ENCODE measurements around the gene ZNF804A. TPM values are rescaled to one million over a fixed set of nuclear protein-coding genes. Genes with fewer than 3 reads are reported as not detected.

Gene ZNF804A
- total RNA-seq, 3 donors from 2014 or later (not counting 1 experiment from before 2014, with no cell fraction given), result 0.12 to 0.25 TPM; not detected in 1

GRCh38 chr2:184599054-184599871 is 934 bp downstream of the ZNF804A start:
- intact Hi-C loops (cut with micrococcal nuclease), result no loop called here
- Mint-ChIP-seq H3K27me3 (ENCODE audit: low read depth in 2 of 2) (peaks cover 24 to 39% of the 10 kb centered on the region in 2 donors), H3K9me3 (peaks cover 0 to 3% of the 10 kb centered on the region in 2 donors), H3K27ac (no peak overlapping the region), H3K4me1 (no peaks in the 10 kb centered on the region), H3K4me3 (peak overlapping the region; percentile 45), H3K36me3 (peaks cover 19% of the 10 kb centered on the region)
- Histone ChIP-seq H3K4me1 (ENCODE audit: control insufficient read depth, insufficient read depth, low read length) (peaks cover 6% of the 10 kb centered on the region), H3K9me3 (ENCODE audit: control insufficient read depth, insufficient read depth, low read length) (no peaks in the 10 kb centered on the region), H3K27me3 (ENCODE audit: control insufficient read depth, insufficient read depth, low read length) (peaks cover 18% of the 10 kb centered on the region), H3K36me3 (ENCODE audit: control insufficient read depth, insufficient read depth, low read length) (no peaks in the 10 kb centered on the region), H3K4me3 (ENCODE audit: low read length) (peak overlapping the region; percentile 9), H3K27ac (ENCODE audit: low read length) (peak overlapping the region; percentile 47)
- DNase-seq (no peak), ATAC-seq (peak in 1 of 3 donors; percentile 43)
- TF ChIP-seq CTCF (IDR thresholded peaks at IDR 0.05), result no peak
- 8% methylated on average over 4 of the region's 7 CpGs for WGBS (ENCODE audit: insufficient coverage)

GRCh38 chr2:184599872-184600222 is 1.5 kb downstream of the ZNF804A start:
- Histone ChIP-seq H3K27me3 (ENCODE audit: control insufficient read depth, insufficient read depth, low read length) (peaks cover 16% of the 10 kb centered on the region), H3K27ac (ENCODE audit: low read length) (peak overlapping the region; percentile 47), H3K36me3 (ENCODE audit: control insufficient read depth, insufficient read depth, low read length) (no peaks in the 10 kb centered on the region), H3K4me1 (ENCODE audit: control insufficient read depth, insufficient read depth, low read length) (peaks cover 6% of the 10 kb centered on the region), H3K9me3 (ENCODE audit: control insufficient read depth, insufficient read depth, low read length) (no peaks in the 10 kb centered on the region), H3K4me3 (ENCODE audit: low read length) (peak overlapping the region; percentile 9)
- intact Hi-C loops (cut with micrococcal nuclease), result no loop called here
- no CpG with 5 or more reads among the region's 2 CpGs for WGBS (ENCODE audit: insufficient coverage)
- peaks cover 24 to 39% of the 10 kb centered on the region in 2 donors for H3K27me3 Mint-ChIP-seq (ENCODE audit: low read depth in 2 of 2)
- ATAC-seq (peak in 2 of 3 donors; percentile 24 to 35), DNase-seq (no peak)
- TF ChIP-seq CTCF (IDR thresholded peaks at IDR 0.05), result no peak
- H3K36me3 Mint-ChIP-seq, result peaks cover 18% of the 10 kb centered on the region
- peaks cover 0 to 3% of the 10 kb centered on the region in 2 donors for H3K9me3 Mint-ChIP-seq
- no peak overlapping the region for H3K27ac Mint-ChIP-seq
- no peak overlapping the region for H3K4me3 Mint-ChIP-seq
- H3K4me1 Mint-ChIP-seq, result no peaks in the 10 kb centered on the region

GRCh38 chr2:184602734-184603133 is 4.4 kb downstream of the ZNF804A start:
- H3K4me3 Mint-ChIP-seq, result no peak overlapping the region
- DNase-seq (no peak), ATAC-seq (no peak)
- H3K27ac ChIP-seq (ENCODE audit: low read length), result no peak overlapping the region
- no peak for TF ChIP-seq CTCF (IDR thresholded peaks at IDR 0.05)
- H3K27ac Mint-ChIP-seq, result no peak overlapping the region
- no peak overlapping the region for H3K4me3 ChIP-seq (ENCODE audit: low read length)
- WGBS (ENCODE audit: insufficient coverage), result 81% methylated on average over 2 of the region's 3 CpGs
- peaks cover 10% of the 10 kb centered on the region for H3K27me3 ChIP-seq (ENCODE audit: control insufficient read depth, insufficient read depth, low read length)
- no peaks in the 10 kb centered on the region for H3K9me3 ChIP-seq (ENCODE audit: control insufficient read depth, insufficient read depth, low read length)
- H3K4me1 Mint-ChIP-seq, result no peaks in the 10 kb centered on the region
- intact Hi-C loops (cut with micrococcal nuclease), result no loop called here
- H3K36me3 Mint-ChIP-seq, result peaks cover 10% of the 10 kb centered on the region
- no peaks in the 10 kb centered on the region for H3K36me3 ChIP-seq (ENCODE audit: control insufficient read depth, insufficient read depth, low read length)
- peaks cover 11 to 19% of the 10 kb centered on the region in 2 donors for H3K27me3 Mint-ChIP-seq (ENCODE audit: low read depth in 2 of 2)
- H3K9me3 Mint-ChIP-seq, result peaks cover 0 to 2% of the 10 kb centered on the region in 2 donors
- H3K4me1 ChIP-seq (ENCODE audit: control insufficient read depth, insufficient read depth, low read length), result peaks cover 2% of the 10 kb centered on the region
